H1 (cell line): ENCODE results near the gene ATR.

ENCODE experiments used
- CHD2 ChIP-seq: IDR thresholded peaks from 2 replicates; pipeline ENCODE4 v1.6.1; 2012; ENCODE audit warnings: low read length, improper control_type of control experiment
- CHD7 ChIP-seq: fragments of 300-600 bp; sonication (generic); IDR thresholded peaks from 2 replicates; pipeline ENCODE4 v1.7.1; 2012; ENCODE audit warnings: low read length, moderate library complexity, mild to moderate bottlenecking, inconsistent platforms; ENCODE audit not compliant: insufficient replicate concordance
- CTCF ChIP-seq, 3 experiments: IDR thresholded peaks; 1 replicate in 2 of 3; 2 replicates in 1 of 3; pipeline versions ENCODE4 v1.5.1 to v1.6.1; 2011; ENCODE audit warnings: low read length in 3 of 3, mild to moderate bottlenecking in 3 of 3, inconsistent platforms in 2 of 3, low read depth in 1 of 3, moderate library complexity in 1 of 3; ENCODE audit not compliant: insufficient read depth in 1 of 3; ENCODE audit errors: control extremely low read depth in 1 of 3
- POLR2A ChIP-seq, 2 experiments: IDR thresholded peaks; 1 replicate in 1 of 2; 2 replicates in 1 of 2; pipeline ENCODE4 v1.6.1; 2011; ENCODE audit warnings: low read depth in 2 of 2, low read length in 2 of 2, mild to moderate bottlenecking in 2 of 2; ENCODE audit errors: control extremely low read depth in 1 of 2

GRCh38 chr3:142418926-142419592, 159.5 kb downstream of the ATR start:
- TF ChIP-seq POLR2A (IDR thresholded peaks at IDR 0.05; ENCODE audit: control extremely low read depth in 1 of 2, low read depth in 2 of 2, low read length in 2 of 2) (no peak), CTCF (IDR thresholded peaks at IDR 0.05; ENCODE audit: control extremely low read depth in 1 of 3, insufficient read depth in 1 of 3, low read depth in 1 of 3, low read length in 3 of 3) (no peak), CHD7 (no peak), CHD2 (no peak)
